T-cell (primary cell): ENCODE measurements around the gene SORBS1. TPM values are rescaled to one million over a fixed set of nuclear protein-coding genes. Genes with fewer than 3 reads are reported as not detected.

Source experiments
- ATAC-seq, 4 experiments: fragments of 200-7000 bp in 3 of 4; fragments of 150-1000 bp in 1 of 4; cut with Tn5 transposase; replicated peaks in 1 of 4; 1 replicate in 3 of 4; 2 replicates in 1 of 4; pipeline ENCODE4 v1.10.0; 2021; ENCODE audit warnings: moderate library complexity in 3 of 4, mild to moderate bottlenecking in 2 of 4, moderate number of reproducible peaks in 1 of 4
- CTCF ChIA-PET, 2 donors: fragments of 300-600 bp; sonication (Branson Sonifier 250); formaldehyde crosslinking; loops; one replicate each; lab custom pipeline; 2022; ENCODE audit warnings: antibody characterized with exemption in 2 of 2; lab: Charles Lee
- POLR2A ChIA-PET, 2 donors: fragments of 300-600 bp; sonication (Branson Sonifier 250); formaldehyde crosslinking; loops; one replicate each; lab custom pipeline; 2022; ENCODE audit warnings: antibody characterized with exemption in 2 of 2; lab: Charles Lee
- DNase-seq, 35 experiments: peaks; one replicate each; pipeline versions ENCODE4 v3.0.0 to v3.0.0-alpha.2; 2013 to 2023
- H3K27ac ChIP-seq: one replicate; pipeline ENCODE4 v1.5.1; 2013; ENCODE audit warnings: low read length
- H3K27me3 ChIP-seq, 2 experiments: replicated peaks in 1 of 2; 1 replicate in 1 of 2; 2 replicates in 1 of 2; pipeline versions ENCODE4 v1.6.1 to v1.7.0; 2013; ENCODE audit warnings: low read length in 1 of 2, mixed read lengths in 1 of 2; ENCODE audit not compliant: control insufficient read depth in 2 of 2, insufficient read depth in 2 of 2; ENCODE audit errors: extremely low read depth in 1 of 2
- H3K36me3 ChIP-seq, 2 donors: 1 replicate in 1 of 2; 2 replicates in 1 of 2; pipeline versions ENCODE4 v1.6.1 to v1.7.0; 2013; ENCODE audit warnings: low read length in 1 of 2; ENCODE audit not compliant: control insufficient read depth in 2 of 2, insufficient read depth in 1 of 2; ENCODE audit errors: extremely low read depth in 1 of 2
- H3K4me1 ChIP-seq, 2 experiments: 1 replicate in 1 of 2; 2 replicates in 1 of 2; pipeline versions ENCODE4 v1.6.1 to v1.7.0; 2013; ENCODE audit warnings: low read length in 2 of 2, mixed read lengths in 1 of 2; ENCODE audit not compliant: insufficient read depth in 2 of 2, control insufficient read depth in 1 of 2; ENCODE audit errors: extremely low read depth in 1 of 2
- H3K4me3 ChIP-seq, 2 donors: 1 replicate in 1 of 2; 2 replicates in 1 of 2; pipeline versions ENCODE4 v1.5.1 to v1.7.0; 2013; ENCODE audit warnings: mild to moderate bottlenecking in 2 of 2, low read length in 1 of 2, moderate library complexity in 1 of 2; ENCODE audit not compliant: control insufficient read depth in 1 of 2; ENCODE audit errors: extremely low read depth in 1 of 2
- H3K9me3 ChIP-seq: 2 replicates; pipeline ENCODE4 v1.7.0; 2013
- H3K27ac Mint-ChIP-seq, 2 donors: one replicate each; pipeline ENCODE4 v1.8.0; 2020 to 2021; ENCODE audit warnings: mild to moderate bottlenecking in 2 of 2, mixed read lengths in 2 of 2
- H3K27me3 Mint-ChIP-seq, 2 donors: one replicate each; pipeline ENCODE4 v1.8.0; 2021 to 2022; ENCODE audit warnings: mixed read lengths in 2 of 2
- H3K36me3 Mint-ChIP-seq: one replicate; pipeline ENCODE4 v1.8.0; 2021; ENCODE audit warnings: mixed read lengths
- H3K4me1 Mint-ChIP-seq, 3 donors: one replicate each; pipeline ENCODE4 v1.8.0; 2020 to 2022; ENCODE audit warnings: mixed read lengths in 3 of 3, mild to moderate bottlenecking in 1 of 3
- H3K4me3 Mint-ChIP-seq, 3 donors: one replicate each; pipeline ENCODE4 v1.8.0; 2020 to 2022; ENCODE audit warnings: mild to moderate bottlenecking in 3 of 3, mixed read lengths in 3 of 3, moderate library complexity in 3 of 3
- H3K9me3 Mint-ChIP-seq, 3 donors: one replicate each; pipeline ENCODE4 v1.8.0; 2020 to 2022; ENCODE audit warnings: mixed read lengths in 3 of 3
- WGBS: methylation state at CpG from one replicate; pipeline ENCODE4 v1.1.5; 2013; ENCODE audit warnings: missing lambda C conversion rate; ENCODE audit not compliant: insufficient coverage; 5-methylcytosine and 5-hydroxymethylcytosine counted together
- total RNA-seq, 35 experiments: library from RNA in 6 of 35; stranded (reverse) in 6 of 35; fragments of 120-200 nt in 1 of 35; gene quantifications; one replicate each; pipeline versions ENCODE4 v1.2.1 to v1.2.4 and lab custom pipeline; 2013 to 2026

The SORBS1 gene
- total RNA-seq, 5 donors from 2014 or later (not counting 1 experiment from before 2014, with no cell fraction given): 0.98 to 2.4 (median 1.8) TPM

DNA sequence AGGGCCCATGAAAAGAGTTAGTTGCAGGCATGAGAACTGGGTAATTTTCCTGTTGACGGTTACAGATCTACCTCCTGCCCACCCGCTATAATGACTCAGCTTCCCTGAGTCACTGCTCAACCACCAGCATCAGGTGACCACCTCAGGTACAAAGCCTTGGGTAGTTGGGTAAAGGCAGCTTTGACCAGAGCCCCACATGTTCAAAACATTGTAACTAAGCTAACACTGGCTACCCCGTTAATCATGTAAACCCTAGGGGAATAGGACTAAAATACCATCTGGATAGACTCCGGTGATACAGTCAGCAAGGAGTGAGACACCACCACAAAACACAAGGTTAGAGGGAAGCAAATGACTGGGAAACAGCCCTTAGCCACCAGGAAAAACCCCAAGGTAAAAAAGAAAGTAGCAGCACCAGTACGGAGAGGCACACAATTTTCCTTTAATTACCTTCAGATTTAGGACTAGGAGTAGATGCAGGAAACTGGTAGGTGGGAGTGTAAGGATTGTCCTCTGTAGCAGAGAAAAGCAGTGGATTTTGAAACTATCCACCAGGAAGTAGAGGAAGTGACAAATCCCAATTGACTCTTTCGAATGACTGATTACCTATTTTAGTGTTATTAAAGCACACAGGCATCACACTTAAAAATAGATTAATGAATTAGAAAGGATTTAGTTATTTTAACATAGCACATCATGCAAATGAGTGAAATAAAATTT is 166.8 kb downstream of the SORBS1 start:
- Histone ChIP-seq H3K4me3 (no peak overlapping the region), H3K4me1 (no peaks in the 10 kb centered on the region), H3K9me3 (no peaks in the 10 kb centered on the region), H3K27ac (no peak overlapping the region), H3K27me3 (peaks cover 0 to 5% of the 10 kb centered on the region in 2 experiments), H3K36me3 (no peaks in the 10 kb centered on the region)
- ATAC-seq (peak in 1 of 4 experiments; percentile 29), DNase-seq (no peak)
- no peaks in the 10 kb centered on the region for H3K4me1 Mint-ChIP-seq
- no peak overlapping the region for H3K27ac Mint-ChIP-seq
- ChIA-PET POLR2A (no interaction called here), CTCF (no interaction called here)
- H3K27me3 Mint-ChIP-seq: no peaks in the 10 kb centered on the region
- no peaks in the 10 kb centered on the region for H3K9me3 Mint-ChIP-seq
- H3K4me3 Mint-ChIP-seq: no peak overlapping the region
- peaks cover 20% of the 10 kb centered on the region for H3K36me3 Mint-ChIP-seq
- 40% methylated on average over 1 of the region's 6 CpGs for WGBS

DNA sequence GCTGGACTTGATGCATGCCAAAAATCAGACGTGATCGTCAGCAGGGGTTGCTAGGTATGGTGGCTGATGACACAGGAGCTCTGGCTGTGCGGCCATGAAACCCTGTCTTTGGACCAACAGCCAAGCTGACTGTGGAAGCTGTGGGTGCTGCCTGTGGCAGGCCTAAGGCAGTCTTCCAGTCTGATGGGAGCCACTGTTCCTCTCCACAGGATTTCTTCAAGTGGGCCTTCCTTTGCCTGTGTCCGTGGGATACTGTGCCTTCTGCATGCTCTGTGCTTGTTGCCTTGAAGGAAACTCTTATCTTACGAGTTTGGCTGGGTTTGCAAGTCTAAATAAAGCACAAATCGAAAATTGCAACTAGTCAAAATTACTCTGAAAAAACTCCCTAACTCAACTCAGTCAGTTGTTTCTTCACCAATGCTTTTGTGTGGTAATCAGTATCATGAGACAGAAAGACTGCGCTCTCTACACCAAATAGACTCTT is 168.4 kb downstream of the SORBS1 start:
- DNase-seq (no peak), ATAC-seq (no peak)
- H3K27me3 ChIP-seq: peaks cover 0 to 3% of the 10 kb centered on the region in 2 experiments
- no peak overlapping the region for H3K4me3 ChIP-seq
- H3K27ac ChIP-seq: no peak overlapping the region
- CTCF ChIA-PET: interaction anchor here in 1 of 2 donors (0.6 kb wide), 2 partner anchors 14 to 1523 kb away, joined by 3 to 4 read pairs; no protein-coding TSS in a partner anchor
- no peak overlapping the region for H3K27ac Mint-ChIP-seq
- POLR2A ChIA-PET: interaction anchor here in 1 of 2 donors (0.7 kb wide), 1 partner anchor 344 kb away, joined by 3 read pairs; no protein-coding TSS in a partner anchor
- H3K36me3 Mint-ChIP-seq: peaks cover 11% of the 10 kb centered on the region
- no peak overlapping the region for H3K4me3 Mint-ChIP-seq
- no peaks in the 10 kb centered on the region for H3K4me1 Mint-ChIP-seq
- H3K36me3 ChIP-seq: no peaks in the 10 kb centered on the region
- H3K4me1 ChIP-seq: no peaks in the 10 kb centered on the region
- H3K9me3 ChIP-seq: no peaks in the 10 kb centered on the region
- 92% methylated on average over 3 of the region's 7 CpGs for WGBS
- H3K9me3 Mint-ChIP-seq: no peaks in the 10 kb centered on the region
- no peaks in the 10 kb centered on the region for H3K27me3 Mint-ChIP-seq

DNA sequence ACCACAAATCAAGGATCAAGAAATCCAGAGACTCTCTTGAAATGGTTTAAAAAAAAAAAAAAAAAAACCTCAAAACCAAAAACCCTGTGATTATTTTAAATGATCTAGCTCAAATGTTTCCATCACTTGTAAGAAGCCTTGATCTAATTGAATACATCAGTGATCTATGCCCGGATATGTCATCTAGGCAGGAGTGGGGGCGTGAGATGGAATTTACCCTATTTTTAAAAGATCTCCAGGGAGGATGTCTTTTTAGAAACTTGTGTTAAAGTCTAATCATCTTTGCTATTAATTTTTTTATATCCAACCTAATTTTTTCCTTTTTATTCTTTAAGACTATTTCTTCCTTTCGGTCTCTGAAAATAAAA is 169.0 kb downstream of the SORBS1 start:
- ChIA-PET POLR2A (interaction anchor here in 1 of 2 donors (0.7 kb wide), 1 partner anchor 344 kb away, joined by 3 read pairs; no protein-coding TSS in a partner anchor), CTCF (interaction anchor here in 1 of 2 donors (0.6 kb wide), 2 partner anchors 14 to 1524 kb away, joined by 3 to 4 read pairs; no protein-coding TSS in a partner anchor)
- Mint-ChIP-seq H3K27ac (no peak overlapping the region), H3K9me3 (no peaks in the 10 kb centered on the region), H3K4me3 (no peak overlapping the region), H3K27me3 (no peaks in the 10 kb centered on the region), H3K4me1 (no peaks in the 10 kb centered on the region), H3K36me3 (peaks cover 6% of the 10 kb centered on the region)
- DNase-seq (no peak), ATAC-seq (no peak)
- Histone ChIP-seq H3K9me3 (no peaks in the 10 kb centered on the region), H3K36me3 (no peaks in the 10 kb centered on the region), H3K4me1 (no peaks in the 10 kb centered on the region), H3K4me3 (no peak overlapping the region), H3K27me3 (peaks cover 0 to 3% of the 10 kb centered on the region in 2 experiments), H3K27ac (no peak overlapping the region)
- WGBS: no CpG with 5 or more reads among the region's 3 CpGs

DNA sequence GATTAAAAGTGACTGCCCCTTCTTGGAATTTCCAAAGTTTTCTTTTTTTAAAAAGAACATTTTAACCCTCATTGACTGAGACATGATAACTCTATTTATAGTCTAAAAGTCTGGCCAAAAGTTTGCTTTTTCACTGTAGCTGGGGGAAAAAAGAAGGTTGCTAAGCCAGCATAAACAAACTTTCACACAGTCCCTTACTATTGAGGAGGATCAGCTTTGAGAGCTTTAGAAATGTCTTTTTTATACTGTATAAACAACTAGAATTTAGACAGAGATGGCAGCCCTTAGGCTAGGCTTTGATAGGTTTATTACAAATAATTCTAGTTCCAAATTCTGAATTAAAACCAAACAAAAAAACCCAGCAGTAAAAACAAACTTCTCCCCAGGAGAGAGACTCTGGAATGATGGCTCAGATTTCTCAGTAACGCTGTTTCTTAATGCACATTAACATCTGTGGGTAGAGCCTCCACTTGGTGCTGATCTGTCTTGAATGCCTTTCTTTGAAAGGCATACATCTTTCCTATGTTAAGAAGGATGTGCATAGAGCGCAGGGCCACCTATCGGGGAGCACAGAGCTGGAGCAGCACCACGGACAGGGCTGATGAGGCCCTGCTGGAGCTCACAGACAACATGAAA is 169.5 kb downstream of the SORBS1 start:
- no peak overlapping the region for H3K4me3 Mint-ChIP-seq
- H3K4me3 ChIP-seq: no peak overlapping the region
- 80% methylated on average over 1 of the region's 4 CpGs for WGBS

DNA sequence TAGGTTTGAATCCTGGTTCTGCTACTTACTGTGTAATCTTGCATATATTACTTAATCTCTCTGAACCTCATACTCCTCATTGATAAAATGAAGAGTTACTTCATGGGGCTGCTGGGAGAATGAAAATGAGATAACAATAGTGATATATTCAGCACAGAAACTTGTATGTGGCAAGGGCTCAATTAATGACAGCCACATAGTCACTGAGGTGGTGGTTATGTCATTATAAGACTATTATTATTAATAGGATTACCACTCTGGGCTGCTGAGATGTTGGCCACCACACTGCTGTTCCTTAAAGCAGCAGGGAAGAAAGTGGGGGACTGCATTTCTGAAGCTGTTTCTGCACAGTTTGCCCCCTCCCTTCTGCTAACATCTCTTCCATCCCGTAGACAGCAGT is 170.0 kb downstream of the SORBS1 start:
- ChIA-PET CTCF (no interaction called here), POLR2A (no interaction called here)
- H3K27ac Mint-ChIP-seq: no peak overlapping the region
- ATAC-seq (no peak), DNase-seq (no peak)
- no CpG with 5 or more reads among the region's 1 CpG for WGBS
- H3K4me3 Mint-ChIP-seq: no peak overlapping the region
- H3K9me3 ChIP-seq: no peaks in the 10 kb centered on the region
- H3K4me3 ChIP-seq: no peak overlapping the region
- no peaks in the 10 kb centered on the region for H3K4me1 Mint-ChIP-seq
- H3K27me3 Mint-ChIP-seq: no peaks in the 10 kb centered on the region
- peaks cover 0 to 3% of the 10 kb centered on the region in 2 experiments for H3K27me3 ChIP-seq
- no peaks in the 10 kb centered on the region for H3K4me1 ChIP-seq
- H3K9me3 Mint-ChIP-seq: no peaks in the 10 kb centered on the region
- peaks cover 2% of the 10 kb centered on the region for H3K36me3 Mint-ChIP-seq
- no peak overlapping the region for H3K27ac ChIP-seq
- no peaks in the 10 kb centered on the region for H3K36me3 ChIP-seq

More for the DNA sequence above, 169.5 kb downstream of the SORBS1 start:
- ChIA-PET CTCF (no interaction called here), POLR2A (no interaction called here)
- Mint-ChIP-seq H3K36me3 (peaks cover 3% of the 10 kb centered on the region), H3K4me1 (no peaks in the 10 kb centered on the region), H3K27ac (no peak overlapping the region), H3K9me3 (no peaks in the 10 kb centered on the region), H3K27me3 (no peaks in the 10 kb centered on the region)
- no peak overlapping the region for H3K27ac ChIP-seq
- H3K9me3 ChIP-seq: no peaks in the 10 kb centered on the region
- no peaks in the 10 kb centered on the region for H3K36me3 ChIP-seq
- H3K27me3 ChIP-seq: peaks cover 0 to 3% of the 10 kb centered on the region in 2 experiments
- ATAC-seq (no peak), DNase-seq (no peak)
- no peaks in the 10 kb centered on the region for H3K4me1 ChIP-seq

DNA sequence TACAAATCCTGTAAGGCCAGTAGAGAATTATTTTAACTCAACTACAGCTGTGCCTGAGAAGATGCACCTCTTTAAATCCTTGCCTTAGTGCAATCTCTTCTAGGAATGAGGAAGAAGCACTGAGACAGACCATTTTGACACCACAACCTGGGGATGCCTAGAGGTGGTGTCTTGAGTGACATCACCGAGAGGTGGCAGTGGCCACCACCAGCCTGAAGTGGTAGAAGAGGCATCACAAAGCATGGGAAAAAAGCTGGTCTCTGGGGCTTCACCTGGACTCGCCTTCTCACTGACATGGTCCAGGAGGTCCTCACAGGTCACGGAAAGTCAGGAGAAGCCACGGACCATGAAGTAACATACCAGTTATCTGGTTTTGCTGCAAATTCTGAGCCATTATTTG is 171.2 kb downstream of the SORBS1 start:
- H3K4me3 ChIP-seq: no peak overlapping the region
- no peaks in the 10 kb centered on the region for H3K4me1 Mint-ChIP-seq
- no peak overlapping the region for H3K27ac Mint-ChIP-seq
- 93% methylated on average over 4 of the region's 4 CpGs for WGBS
- H3K4me1 ChIP-seq: no peaks in the 10 kb centered on the region
- no peaks in the 10 kb centered on the region for H3K27me3 Mint-ChIP-seq
- ChIA-PET CTCF (no interaction called here), POLR2A (no interaction called here)
- H3K9me3 ChIP-seq: no peaks in the 10 kb centered on the region
- no peak for DNase-seq
- H3K36me3 Mint-ChIP-seq: no peaks in the 10 kb centered on the region
- no peaks in the 10 kb centered on the region for H3K36me3 ChIP-seq
- H3K27me3 ChIP-seq: peaks cover 0 to 3% of the 10 kb centered on the region in 2 experiments
- H3K9me3 Mint-ChIP-seq: no peaks in the 10 kb centered on the region
- ATAC-seq: no peak
- no peak overlapping the region for H3K4me3 Mint-ChIP-seq
- H3K27ac ChIP-seq: no peak overlapping the region
